GM19239 (cell line): ENCODE results near the gene SERPINE1.
"Not testable (repeated sequence)": the region's sequence is repeated elsewhere in the genome, so short reads cannot be mapped to it uniquely, and the experiment has no call there.

Experiments used
- DNase-seq: peaks from one replicate; pipeline ENCODE4 v3.0.0; 2011; ENCODE audit warnings: low spot score; ENCODE audit not compliant: insufficient read length
- FAIRE-seq: peaks from 2 replicates; lab custom pipeline; 2011; peaks lifted over from hg19 to GRCh38; lab: Jason Lieb, UNC

Gene SERPINE1

GRCh38 chr7:101121991-101122932, 4.6 kb upstream of the SERPINE1 start:
- FAIRE-seq, result peak; percentile 54
- DNase-seq, result no peak

GRCh38 chr7:101122933-101123702, 3.8 kb upstream of the SERPINE1 start:
- no peak for FAIRE-seq

GRCh38 chr7:101123703-101124068, 3.2 kb upstream of the SERPINE1 start:
- FAIRE-seq (no peak), DNase-seq (no peak)

More at GRCh38 chr7:101122933-101123702, 3.8 kb upstream of the SERPINE1 start:
- no peak for DNase-seq

- FAIRE-seq (no peak), DNase-seq (no peak)
Measured at GRCh38 chr7:101124376-101125056, 2.4 kb upstream of the SERPINE1 start.

GRCh38 chr7:101125989-101126650, 784 bp upstream of the SERPINE1 start:
- FAIRE-seq, result peak; percentile 68
- peak; percentile 47 for DNase-seq

GRCh38 chr7:101127460-101128039, 646 bp downstream of the SERPINE1 start:
- no peak for FAIRE-seq
- DNase-seq, result no peak

- FAIRE-seq, result no peak
- DNase-seq, result no peak
Measured at GRCh38 chr7:101128040-101128834, 1.3 kb downstream of the SERPINE1 start.

GRCh38 chr7:101129603-101130117, 2.8 kb downstream of the SERPINE1 start:
- FAIRE-seq (no peak), DNase-seq (no peak)

- not testable (repeated sequence) for FAIRE-seq, DNase-seq
Measured at GRCh38 chr7:101132626-101133600, 6.0 kb downstream of the SERPINE1 start.

GRCh38 chr7:101133621-101134398, 6.9 kb downstream of the SERPINE1 start:
- no peak for DNase-seq
- no peak for FAIRE-seq

GRCh38 chr7:101134399-101134980, 7.6 kb downstream of the SERPINE1 start:
- no peak for FAIRE-seq
- DNase-seq, result no peak

GRCh38 chr7:101137651-101138212, 10.8 kb downstream of the SERPINE1 start:
- DNase-seq (no peak), FAIRE-seq (no peak)

GRCh38 chr7:101138213-101138870, 11.4 kb downstream of the SERPINE1 start:
- no peak for FAIRE-seq

GRCh38 chr7:101140339-101140699, 13.4 kb downstream of the SERPINE1 start:
- no peak for DNase-seq

More at GRCh38 chr7:101138213-101138870, 11.4 kb downstream of the SERPINE1 start:
- DNase-seq, result no peak

GRCh38 chr7:101140746-101141382, 14.0 kb downstream of the SERPINE1 start:
- FAIRE-seq, result no peak

More at GRCh38 chr7:101140339-101140699, 13.4 kb downstream of the SERPINE1 start:
- no peak for FAIRE-seq

More at GRCh38 chr7:101140746-101141382, 14.0 kb downstream of the SERPINE1 start:
- no peak for DNase-seq
